Body of pancreas (tissue), 4 donors: ENCODE results near the gene ADCY9.

Source experiments
- CTCF ChIP-seq, 7 experiments: fragments of 450-650 bp in 4 of 7; fragments of 200-600 bp in 3 of 7; sonication (generic) in 3 of 7; IDR thresholded peaks; one replicate each; pipeline ENCODE4 v1.5.1; 2016 to 2019; ENCODE audit warnings: antibody characterized with exemption in 7 of 7
- POLR2A ChIP-seq, 3 donors: fragments of 450-650 bp; IDR thresholded peaks; one replicate each; pipeline ENCODE4 v1.6.1; 2016; ENCODE audit warnings: antibody characterized with exemption in 3 of 3, mild to moderate bottlenecking in 2 of 3

- TF ChIP-seq POLR2A (IDR thresholded peaks at IDR 0.05) (no peak), CTCF (IDR thresholded peaks at IDR 0.05) (no peak)
Measured at GRCh38 chr16:3934491-3935181, 181.6 kb downstream of the ADCY9 start.
